T-helper 22 cell (primary cell): ENCODE results near the gene ADSS1.

ENCODE experiments used
- DNase-seq: peaks from one replicate; pipeline ENCODE4 v3.0.0-alpha.2; 2020; ENCODE audit warnings: low read depth

The ADSS1 gene

DNA sequence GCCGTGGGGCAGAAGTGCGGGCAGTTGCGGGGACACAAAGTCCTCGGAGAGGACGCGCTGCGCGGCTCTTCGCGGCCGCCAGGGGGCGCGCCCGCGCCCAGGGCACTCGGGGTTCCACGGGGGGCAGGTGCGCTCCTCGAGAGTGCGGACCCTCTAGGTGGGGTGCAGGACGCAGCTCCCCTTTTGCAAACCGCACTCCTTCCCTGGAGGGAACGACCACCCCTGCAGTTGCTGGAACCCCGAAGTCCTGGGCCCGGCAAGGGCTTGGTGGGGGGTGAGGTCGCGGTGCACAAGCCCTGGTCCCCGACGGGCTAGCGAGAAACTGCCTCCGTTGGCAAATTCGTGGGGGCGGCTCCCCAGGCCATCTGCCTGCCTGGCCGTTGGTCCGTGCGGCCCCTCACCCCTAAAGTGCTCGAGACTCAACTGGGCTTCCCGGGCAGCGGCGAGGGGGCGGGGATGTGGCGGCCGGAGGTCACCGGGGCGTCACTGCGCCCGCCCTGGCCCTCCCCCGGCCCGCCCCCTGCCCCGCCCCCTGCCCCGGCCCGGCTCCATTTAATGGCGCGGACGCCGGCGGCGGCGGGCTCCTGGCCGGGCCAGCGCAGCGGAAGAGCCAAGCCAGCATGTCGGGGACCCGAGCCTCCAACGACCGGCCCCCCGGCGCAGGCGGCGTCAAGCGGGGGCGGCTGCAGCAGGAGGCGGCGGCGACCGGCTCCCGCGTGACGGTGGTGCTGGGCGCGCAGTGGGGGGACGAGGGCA lies at the start of gene ADSS1:
TSS of gene ADSS1 (plus strand) at position 579 of the 756 bp plus-strand sequence. CDS start at position 621, 42 bp downstream.
- peak; percentile 47 for DNase-seq

DNA sequence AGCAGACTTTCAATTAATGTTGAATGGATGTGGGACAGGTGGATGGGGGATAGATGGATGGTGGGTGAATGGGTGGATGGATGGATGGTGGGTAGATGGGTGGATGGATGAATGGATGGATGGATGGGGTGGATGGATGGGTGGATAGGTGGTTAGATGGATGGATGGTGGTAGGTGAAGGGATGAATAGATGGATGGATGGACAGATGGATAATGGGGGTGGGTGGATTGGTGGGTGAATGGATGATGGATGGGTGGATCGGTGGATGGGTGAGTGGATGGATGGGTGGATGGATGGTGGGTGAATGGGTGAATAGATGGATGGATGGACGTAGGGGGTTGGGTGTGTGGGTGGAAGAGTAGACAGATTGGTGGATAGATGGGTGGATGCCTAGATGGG lies 48.6 kb upstream of the ADSS1 start:
- no peak for DNase-seq

DNA sequence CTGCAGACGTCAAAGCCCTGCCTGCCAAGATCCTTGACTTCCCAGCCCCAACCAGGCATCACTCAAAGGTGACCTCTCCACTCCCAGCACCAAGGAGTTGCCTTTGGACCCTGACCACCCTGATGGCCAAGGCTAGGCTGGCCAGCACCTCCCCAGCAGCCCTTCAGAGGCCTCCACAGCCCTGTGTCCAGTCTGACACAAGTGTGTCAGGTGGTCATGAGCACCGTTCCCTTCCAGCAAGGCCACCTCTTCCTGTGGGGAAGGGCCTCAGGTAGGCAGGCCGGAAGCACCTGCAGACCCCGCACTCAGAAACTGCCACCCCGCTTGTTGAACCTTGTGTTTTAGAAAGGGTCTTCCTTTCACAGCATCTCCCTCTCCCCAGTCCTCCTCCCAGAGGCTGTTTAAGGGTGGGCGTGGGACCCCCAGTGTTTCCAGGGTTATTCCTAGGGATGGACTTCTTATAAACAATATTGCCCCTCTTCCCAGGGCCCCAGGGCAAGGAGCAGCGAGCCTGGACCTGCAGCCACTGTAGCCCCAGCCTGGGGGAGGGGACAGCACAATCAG lies 47.8 kb upstream of the ADSS1 start:
- no peak for DNase-seq

DNA sequence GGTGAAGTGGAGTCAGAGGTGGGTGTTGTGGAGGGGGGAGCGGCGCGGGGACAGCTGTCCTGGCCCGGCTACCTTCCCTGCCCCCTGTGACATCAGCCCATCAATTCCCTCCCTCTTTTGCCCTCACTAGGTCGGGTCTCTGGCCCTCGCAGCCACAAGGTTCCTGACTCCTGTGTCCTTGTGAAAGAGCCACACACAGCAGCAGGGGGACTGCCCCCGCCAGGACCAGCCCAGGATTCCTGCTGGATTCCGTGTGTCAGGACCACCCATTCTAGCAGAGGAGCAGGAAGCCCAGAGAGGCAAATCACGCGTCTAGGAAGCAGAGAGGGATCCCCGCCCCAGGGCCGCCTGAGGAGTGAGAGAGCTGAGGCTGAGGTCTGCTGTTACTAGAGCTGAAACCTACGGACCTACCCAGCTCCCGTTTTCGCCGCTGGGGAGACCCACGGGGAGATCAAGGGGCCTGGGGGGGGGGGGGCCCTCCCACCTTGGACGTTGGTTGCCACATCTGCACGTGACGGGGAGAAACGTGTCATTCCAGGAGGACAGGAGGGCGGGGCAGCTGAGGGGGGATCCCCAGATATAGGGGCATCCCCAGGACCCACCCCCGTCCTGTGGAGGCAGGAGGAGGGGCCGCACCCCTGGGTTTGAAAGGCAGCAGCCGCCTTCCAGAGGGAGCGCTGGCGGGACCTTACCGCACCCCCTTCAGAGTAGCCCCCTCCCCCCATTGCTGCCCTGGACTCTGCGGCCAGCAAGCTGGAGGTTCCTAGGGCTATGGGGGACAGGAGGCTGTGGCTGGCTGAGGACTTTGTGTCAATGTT lies 47.1 kb upstream of the ADSS1 start:
- DNase-seq: no peak

DNA sequence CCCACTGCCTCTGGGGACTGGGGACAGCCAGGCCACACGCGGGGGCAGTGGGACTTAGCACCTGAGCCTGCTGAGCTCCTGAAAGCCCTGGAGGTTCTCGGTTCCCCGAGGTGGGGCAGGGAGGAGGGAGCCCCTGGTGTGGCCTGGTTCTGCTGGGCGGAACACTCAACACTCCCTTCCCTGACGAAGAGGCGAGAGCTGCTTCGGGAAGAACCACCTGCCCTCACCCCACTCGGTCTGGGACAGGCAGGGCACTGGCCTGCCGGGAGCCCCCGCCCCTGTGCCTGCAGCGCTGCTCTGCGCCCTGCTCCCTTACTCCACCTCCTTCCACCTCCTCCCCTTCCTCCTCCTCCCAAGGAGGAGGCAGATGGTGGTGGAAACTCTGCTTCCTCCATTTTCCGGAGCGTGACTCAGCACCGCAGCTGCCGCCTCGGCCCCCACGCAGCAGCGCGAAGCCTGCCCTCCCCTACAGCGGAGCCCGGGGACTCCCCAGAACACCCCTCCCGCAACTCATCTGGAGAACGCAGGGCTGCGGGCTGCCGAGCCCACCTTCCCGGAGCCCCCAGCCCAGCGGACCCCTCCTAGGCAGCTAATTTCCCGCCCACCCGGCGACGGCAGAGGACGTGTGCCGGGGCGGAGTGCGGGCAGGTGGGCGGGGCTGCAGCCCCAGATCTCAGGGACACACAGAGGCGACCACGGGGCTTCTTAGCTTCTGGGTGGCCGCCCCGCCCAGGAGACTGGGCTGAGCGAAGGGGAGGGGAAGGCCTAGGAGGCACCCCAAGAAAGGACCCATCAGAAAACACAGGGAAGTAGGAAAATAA lies 46.3 kb upstream of the ADSS1 start:
- peak; percentile 51 for DNase-seq

DNA sequence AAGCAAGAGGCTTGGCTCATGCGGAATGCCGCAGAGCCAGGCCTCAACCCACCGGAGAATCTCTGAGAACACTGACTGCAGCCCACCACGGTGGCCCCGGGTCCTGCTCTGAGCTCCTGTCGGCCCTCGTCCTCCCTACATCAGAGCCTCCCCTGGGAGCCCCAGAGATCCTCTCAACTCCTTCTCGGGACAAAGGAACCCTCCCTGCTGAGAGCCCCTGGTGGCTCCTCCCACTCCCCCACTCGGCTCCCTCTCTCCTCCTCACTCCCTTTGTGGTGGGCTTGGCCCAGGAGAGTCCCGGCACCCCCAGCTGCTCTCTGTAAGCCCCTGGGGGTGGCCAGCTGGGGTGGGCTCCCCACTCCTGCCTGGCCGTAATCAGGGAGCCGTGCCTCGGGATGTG lies 45.7 kb upstream of the ADSS1 start:
- no peak for DNase-seq

DNA sequence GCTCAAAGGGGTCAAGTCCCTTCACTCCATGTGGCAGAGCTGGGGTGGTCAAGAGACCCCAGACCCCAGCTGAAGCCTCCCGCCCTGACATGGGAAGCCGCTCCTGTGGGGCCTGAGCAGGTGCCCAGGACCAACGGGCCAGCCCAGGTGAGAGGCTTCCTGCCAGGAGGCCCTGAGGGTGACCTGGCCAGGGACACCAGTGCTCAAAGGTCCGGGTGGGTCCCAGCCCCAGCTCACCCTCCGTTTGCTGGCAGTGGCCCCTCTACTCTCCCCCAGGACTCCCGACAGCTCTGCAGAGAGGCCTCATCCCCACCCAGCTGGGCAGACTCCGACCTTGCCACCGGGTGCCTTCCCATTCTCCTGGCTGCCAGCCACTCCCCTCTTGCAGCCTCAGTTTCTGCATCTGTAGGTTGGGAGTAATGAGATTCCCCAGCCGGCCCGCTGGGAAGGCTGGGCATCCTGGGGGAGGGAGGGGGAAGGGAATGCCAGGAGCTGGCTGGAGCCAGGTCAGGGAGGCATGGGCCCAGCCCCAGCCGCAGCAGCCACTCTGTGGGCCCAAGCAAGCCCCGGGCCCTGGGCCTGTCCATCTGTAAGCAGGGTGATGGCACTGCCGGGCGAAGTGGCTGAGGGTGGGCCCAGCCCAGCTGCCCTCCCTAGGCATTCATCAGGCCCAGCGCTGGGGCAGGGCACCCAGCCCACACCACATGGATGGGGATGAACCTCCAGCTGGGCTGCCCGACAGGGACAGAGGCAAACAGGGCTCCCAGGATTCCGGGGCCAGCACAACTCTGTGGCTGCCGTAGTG lies 44.9 kb upstream of the ADSS1 start:
- DNase-seq: no peak

DNA sequence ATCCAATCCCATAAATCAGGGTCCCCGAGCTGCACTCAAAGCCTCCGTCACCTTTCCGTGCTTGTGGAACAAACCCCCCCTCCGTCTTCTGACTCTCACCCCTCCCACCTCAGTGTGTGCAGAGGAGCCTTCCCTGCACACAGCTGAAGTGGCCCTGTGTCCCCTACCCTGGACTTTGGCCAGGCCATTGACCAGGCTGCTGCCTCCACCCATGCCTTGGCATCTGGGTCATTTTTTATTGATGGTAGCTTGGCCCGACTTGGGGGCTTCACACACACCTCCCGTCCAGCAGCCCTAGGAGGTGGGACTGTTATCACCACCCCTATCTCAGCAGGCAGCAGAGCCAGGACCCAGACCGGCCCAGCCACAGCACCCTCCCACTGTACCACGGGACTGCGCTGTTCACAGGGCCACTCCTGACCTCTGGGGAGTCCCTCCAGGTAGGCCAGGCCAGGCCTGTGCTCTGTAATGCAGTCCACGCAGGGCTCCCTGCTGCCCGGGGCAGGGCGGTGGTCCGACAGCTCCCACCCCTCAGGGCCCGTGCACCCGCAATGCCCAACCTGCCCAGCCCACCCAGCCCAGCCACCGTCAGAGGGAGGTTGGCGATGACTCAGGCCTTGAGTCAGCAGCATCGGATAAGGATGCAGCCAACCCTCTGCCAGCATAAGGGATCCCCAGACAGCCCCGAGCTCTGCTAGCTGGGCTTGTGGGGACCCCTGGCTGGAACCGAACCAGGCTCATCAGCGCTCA lies 43.8 kb upstream of the ADSS1 start:
- DNase-seq: no peak

DNA sequence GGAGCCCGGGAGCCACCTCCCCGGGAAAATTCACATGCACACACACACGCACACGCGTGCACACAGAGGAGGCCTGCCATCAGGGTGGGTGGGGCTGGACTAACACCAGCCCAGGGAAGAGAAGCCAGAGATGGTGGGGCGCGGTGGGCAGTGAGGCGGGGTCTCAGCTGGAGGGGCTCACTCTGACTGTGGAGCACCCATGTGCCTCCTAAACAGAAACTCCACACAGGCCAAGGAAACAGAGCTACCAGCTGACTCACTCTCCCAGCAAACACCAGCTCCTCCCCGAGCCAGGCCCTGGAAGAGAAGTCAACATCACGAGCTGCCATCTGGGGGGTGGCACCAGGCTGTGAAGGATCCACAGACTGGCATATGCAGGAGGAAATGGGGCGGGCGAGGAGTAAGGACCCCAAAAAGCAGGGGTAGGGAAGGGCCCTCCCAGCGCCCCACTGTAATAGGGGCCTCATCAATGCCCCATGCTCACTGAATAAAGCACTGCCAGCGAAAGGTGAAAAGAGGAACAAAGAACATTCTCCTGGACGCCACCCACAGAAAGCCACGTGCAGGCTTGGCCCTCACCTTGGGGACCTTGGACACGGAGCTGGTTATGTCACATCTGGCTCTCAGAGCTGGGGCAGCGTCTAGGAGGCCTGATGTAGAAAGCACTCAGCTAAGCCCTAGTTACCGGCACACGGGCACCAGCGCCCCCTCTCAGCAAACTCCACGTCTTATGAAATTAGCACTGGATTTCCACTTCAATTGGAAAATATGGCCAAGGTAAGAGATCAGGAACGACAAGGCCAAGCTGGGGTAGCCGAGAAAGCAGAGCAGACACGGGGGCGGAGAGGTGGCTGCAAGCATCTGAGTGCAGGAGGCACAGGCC lies 43.0 kb upstream of the ADSS1 start:
- no peak for DNase-seq

DNA sequence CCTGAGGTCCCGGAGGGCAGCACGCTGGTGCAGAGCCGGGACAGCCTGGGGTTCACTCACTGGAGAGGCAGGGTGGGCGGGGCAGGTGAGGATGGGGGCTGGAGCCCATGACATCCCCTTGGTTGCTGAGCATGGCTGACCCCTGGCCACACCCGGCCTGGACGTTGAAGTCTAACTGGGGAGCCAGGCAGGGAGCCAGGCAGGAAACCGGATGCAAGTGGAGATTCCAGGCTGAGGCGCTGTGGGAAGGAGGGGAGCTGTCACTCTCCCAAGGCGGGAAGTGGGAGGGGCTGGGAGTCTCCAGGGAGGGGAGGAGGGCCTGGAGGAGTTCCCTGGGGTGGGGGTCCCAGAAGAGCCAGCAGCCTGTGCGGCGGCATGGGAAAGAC lies 42.3 kb upstream of the ADSS1 start:
- DNase-seq: no peak

DNA sequence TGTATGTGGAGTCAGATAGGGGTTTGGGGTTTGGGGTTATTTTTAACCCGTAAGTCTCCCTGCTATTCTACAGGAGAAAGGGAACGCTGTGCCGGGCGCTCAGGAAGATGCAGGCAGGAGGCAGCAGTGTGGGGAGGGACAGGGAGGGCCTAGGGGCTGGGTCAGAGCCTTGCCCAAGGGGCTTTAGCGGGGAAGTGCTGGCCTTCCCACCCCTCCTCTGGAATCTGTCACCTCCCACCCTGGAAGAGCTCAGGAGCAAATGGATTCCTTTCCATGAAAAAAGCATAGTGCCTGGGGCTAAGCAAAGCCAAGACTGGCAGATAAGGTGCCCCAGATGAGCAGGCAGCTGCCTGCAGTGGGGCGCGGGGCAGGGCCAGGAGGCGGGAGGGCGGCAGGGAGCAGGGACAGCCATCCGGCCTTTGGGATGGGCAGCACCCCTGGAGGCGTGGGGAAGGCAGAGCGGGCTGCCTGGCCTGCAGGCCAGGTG lies 41.9 kb upstream of the ADSS1 start:
- no peak for DNase-seq

DNA sequence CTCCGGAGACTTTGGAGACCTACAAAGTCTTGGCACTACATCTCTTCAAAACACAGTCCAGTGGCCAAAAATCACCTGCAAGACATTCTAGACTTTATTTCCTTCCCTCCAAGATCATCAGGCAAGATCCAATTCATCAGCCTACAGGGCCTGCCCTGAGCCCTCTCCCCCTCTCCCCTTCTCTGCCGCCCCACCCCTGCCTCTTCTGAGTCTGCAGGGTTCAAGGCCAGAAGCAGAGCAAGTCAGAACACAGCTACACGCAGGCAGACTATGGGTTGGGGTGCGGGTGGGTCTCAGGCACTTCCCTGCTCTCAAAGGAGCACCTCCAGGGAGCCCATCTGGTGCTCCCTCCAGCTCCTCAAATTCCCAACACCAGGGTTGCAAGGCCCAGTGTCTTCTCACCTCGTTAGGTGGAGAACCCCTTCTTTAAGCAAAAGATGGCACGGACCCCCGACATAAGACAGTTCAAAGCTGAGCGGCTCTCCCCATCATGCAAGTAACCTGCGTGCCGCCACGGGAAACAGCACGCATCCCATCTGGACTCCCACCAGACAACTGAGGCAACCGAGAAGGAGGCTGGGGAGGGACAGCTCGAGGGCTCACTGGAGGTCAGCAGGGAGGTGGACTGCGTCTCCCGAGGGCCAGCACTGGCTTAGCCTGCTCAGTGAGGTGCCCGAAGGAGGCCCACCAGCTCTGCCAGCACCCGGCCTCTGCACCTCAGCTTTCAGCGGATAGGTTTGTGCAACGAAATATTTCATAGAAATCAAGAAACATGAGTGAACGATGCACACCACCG lies 40.2 kb upstream of the ADSS1 start:
- DNase-seq: no peak

DNA sequence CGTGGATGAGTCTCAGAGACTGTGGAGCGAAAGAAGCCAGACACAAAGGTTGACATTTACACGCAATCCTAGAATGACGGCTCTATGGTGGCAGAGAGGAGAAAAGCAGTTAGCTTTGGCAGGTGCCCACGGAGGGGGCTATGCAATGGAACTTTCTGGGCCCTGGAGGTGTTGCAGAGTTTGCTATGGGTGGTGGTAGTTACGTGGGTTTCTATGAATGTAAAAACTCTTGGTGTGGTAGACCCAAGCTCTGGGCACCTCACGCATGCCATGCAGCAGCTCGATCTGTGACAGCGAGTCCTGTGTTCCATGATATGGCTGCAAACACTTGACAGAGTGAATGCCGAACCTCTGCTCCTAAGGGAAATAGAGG lies 39.6 kb upstream of the ADSS1 start:
- no peak for DNase-seq

DNA sequence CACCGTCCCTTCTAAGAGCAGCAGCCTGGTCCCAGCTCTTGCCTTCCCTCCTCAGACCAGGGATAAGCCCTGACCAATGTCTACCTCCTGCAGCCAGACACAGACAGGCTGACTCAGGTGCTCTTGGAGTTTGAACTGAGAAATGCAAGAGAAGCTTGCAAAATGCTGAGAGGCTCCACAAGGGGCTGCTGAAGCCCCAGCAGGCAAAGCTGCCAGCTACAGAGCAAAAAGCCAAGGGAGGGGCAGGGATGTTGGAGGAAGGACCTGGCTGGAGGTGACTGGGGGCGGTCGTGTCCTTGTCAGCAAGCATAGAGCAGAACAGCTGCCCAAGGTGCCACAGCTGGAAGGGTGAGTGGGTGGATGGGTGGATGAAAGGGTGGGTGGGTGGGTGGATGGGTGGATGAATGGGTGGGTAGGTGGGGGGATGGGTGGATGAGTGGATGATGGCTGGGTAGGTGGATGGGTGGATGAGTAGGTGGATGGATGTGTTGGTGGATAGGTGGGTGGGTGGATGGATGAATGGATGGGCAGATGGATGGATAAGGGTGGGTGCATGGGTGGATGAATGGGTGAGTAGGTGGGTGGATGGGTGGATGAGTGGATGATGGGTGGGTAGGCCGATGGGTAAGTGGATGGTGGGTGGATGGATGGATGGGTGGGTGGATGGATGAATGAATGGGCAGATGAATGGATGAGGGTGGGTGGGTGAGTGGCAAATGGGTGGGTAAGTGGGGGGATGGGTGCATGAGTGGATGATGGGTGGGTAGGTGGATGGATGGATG lies 38.6 kb upstream of the ADSS1 start:
- no peak for DNase-seq

DNA sequence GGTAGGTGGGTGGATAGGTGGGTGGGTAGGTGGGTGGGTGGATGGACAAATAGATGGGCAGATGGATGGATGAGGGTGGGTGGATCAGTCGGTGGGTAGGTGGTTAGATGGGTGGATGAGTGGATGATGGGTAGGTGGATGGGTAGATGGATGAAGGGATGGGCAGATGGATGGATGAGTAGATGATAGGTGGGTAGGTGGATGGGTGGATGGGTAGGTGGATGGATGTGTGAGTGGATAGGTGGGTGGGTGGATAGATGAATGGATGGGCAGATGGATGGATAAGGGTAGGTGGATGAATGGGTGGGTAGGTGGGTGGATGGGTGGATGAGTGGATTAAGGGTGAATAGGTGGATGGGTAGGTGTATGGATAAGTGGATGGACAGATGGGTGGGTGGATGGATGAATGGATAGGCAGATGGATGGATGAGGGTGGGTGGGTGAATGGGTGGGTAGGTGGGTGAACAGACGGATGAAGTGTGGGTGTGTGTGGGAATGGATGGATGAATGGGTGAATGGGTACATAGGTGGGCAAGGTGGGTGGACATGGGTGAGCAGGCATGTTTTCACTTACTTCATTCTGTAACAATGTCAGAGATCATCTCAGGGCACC lies 37.9 kb upstream of the ADSS1 start:
- DNase-seq: no peak

DNA sequence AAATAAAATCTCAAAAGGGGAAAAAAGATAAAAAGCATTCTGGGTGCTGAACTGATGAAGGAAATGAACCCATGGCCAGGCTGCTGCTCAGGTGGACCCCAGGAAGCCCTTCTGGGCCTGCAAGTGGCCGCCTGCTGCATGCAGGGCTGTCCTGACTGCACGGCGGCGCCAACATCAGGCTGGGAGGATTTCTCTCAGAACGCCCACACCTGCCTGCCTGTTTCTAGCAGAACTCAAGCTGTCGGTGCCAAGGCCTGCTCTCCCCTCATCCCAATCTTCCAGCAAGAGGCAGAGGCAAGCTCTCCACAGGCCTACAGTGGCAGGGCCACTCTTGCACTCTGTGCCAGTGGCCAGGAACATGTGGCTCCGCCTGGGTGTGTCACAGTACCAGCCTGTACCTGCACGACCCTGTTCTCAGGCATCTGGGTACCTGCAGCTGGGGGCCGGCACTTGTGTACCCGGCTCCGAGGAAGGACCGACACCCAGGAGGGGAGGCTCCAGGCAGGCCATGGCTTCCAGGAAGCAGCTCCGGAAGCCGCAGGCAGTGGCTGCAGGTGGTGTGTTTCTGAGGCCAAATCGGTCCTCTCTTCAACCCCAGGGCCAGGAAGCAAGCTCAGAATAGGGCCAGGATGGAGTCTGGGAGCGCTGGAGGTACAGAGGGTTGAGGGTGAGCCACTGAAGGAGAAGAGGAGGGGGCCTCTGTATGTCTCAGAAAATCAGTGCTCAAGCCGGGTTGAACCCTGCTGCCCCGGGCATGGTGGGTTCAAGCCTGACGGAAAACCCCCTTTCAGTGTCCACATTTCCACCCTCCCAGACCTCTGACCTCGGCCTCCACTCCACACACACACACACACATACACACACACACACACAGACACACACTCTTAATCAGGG lies 37.2 kb upstream of the ADSS1 start:
- no peak for DNase-seq
